GM23338 (cell line): Measurements from ENCODE around the gene DIP2C. TPM values are rescaled to one million over a fixed set of nuclear protein-coding genes. Genes with fewer than 3 reads are reported as not detected.

Experiments used
- ATAC-seq: fragments of 200-7000 bp; cut with Tn5 transposase; 3 replicates; pipeline ENCODE4 v1.9.1; 2020
- DNase-seq: peaks from one replicate; pipeline ENCODE4 v3.0.0-alpha.2; 2015; ENCODE audit warnings: low spot score
- H2AFZ ChIP-seq: fragments of 200-600 bp; sonication (generic); 2 replicates; pipeline ENCODE4 v1.8.0; 2016; ENCODE audit warnings: antibody characterized with exemption, mild to moderate bottlenecking, moderate library complexity
- H3F3A ChIP-seq: fragments of 200-600 bp; sonication (generic); replicated peaks from 2 replicates; pipeline ENCODE4 v1.8.0; 2017; ENCODE audit warnings: antibody characterized with exemption, mixed run types, low read depth
- H3K27ac ChIP-seq: fragments of 200-600 bp; sonication (generic); 2 replicates; pipeline ENCODE4 v1.6.1; 2016; ENCODE audit warnings: low read depth
- H3K27me3 ChIP-seq: fragments of 200-600 bp; sonication (generic); 2 replicates; pipeline ENCODE4 v1.8.0; 2016; ENCODE audit warnings: mild to moderate bottlenecking, mixed run types, moderate library complexity; ENCODE audit not compliant: insufficient read depth
- H3K36me3 ChIP-seq: fragments of 200-600 bp; sonication (generic); 2 replicates; pipeline ENCODE4 v1.8.0; 2016; ENCODE audit warnings: mild to moderate bottlenecking; ENCODE audit not compliant: insufficient read depth
- H3K4me1 ChIP-seq: fragments of 200-600 bp; sonication (generic); 2 replicates; pipeline ENCODE4 v1.8.0; 2016; ENCODE audit warnings: mild to moderate bottlenecking, moderate library complexity; ENCODE audit not compliant: insufficient read depth
- H3K4me2 ChIP-seq: fragments of 200-600 bp; sonication (generic); 2 replicates; pipeline ENCODE4 v1.7.1; 2017; ENCODE audit warnings: mixed run types
- H3K4me3 ChIP-seq: fragments of 200-600 bp; sonication (generic); 2 replicates; pipeline ENCODE4 v1.6.1; 2016; ENCODE audit warnings: mixed run types
- H3K79me2 ChIP-seq: fragments of 200-600 bp; sonication (generic); replicated peaks from 2 replicates; pipeline ENCODE4 v1.8.0; 2017; ENCODE audit warnings: mild to moderate bottlenecking; ENCODE audit not compliant: insufficient read depth
- H3K9me2 ChIP-seq: fragments of 200-600 bp; sonication (generic); 2 replicates; pipeline ENCODE4 v1.8.0; 2017; ENCODE audit not compliant: insufficient read depth
- H4K20me1 ChIP-seq: fragments of 200-600 bp; sonication (generic); replicated peaks from 2 replicates; pipeline ENCODE4 v1.8.0; 2017; ENCODE audit warnings: mild to moderate bottlenecking; ENCODE audit not compliant: insufficient read depth
- H3K27ac Mint-ChIP-seq: 2 replicates; pipeline ENCODE4 v1.8.0; 2020; ENCODE audit warnings: inconsistent platforms, mild to moderate bottlenecking, moderate library complexity, mixed read lengths
- H3K27me3 Mint-ChIP-seq: 3 replicates; pipeline ENCODE4 v1.8.0; 2022; ENCODE audit warnings: low read depth, mild to moderate bottlenecking, moderate library complexity, mixed read lengths, inconsistent platforms; ENCODE audit not compliant: insufficient read depth, poor library complexity
- H3K36me3 Mint-ChIP-seq: 3 replicates; pipeline ENCODE4 v1.8.0; 2021; ENCODE audit warnings: low read depth, mild to moderate bottlenecking, inconsistent platforms, moderate library complexity, mixed read lengths
- H3K4me1 Mint-ChIP-seq: 3 replicates; pipeline ENCODE4 v1.8.0; 2020; ENCODE audit warnings: mild to moderate bottlenecking, inconsistent platforms, mixed read lengths
- H3K4me3 Mint-ChIP-seq: 3 replicates; pipeline ENCODE4 v1.8.0; 2021; ENCODE audit warnings: moderate library complexity, mild to moderate bottlenecking, inconsistent platforms, mixed read lengths
- H3K9me3 Mint-ChIP-seq: 3 replicates; pipeline ENCODE4 v1.8.0; 2020; ENCODE audit warnings: moderate library complexity, mild to moderate bottlenecking, inconsistent platforms, mixed read lengths
- CREB1 ChIP-seq: fragments of 250-450 bp; sonication (Bioruptor Pico); IDR thresholded peaks from 2 replicates; pipeline ENCODE4 v1.5.0; 2020; ENCODE audit warnings: low read depth, mild to moderate bottlenecking, moderate library complexity
- EZH2 ChIP-seq: fragments of 200-600 bp; sonication (generic); IDR thresholded peaks from one replicate; pipeline ENCODE4 v1.8.0; 2017; ENCODE audit warnings: antibody characterized with exemption, mild to moderate bottlenecking, low read depth; ENCODE audit not compliant: unreplicated experiment
- EZH2phosphoT487 ChIP-seq: fragments of 200-600 bp; sonication (generic); IDR thresholded peaks from one replicate; pipeline ENCODE4 v1.8.1; 2018; ENCODE audit warnings: antibody characterized with exemption; ENCODE audit not compliant: unreplicated experiment
- JUNB ChIP-seq: IDR thresholded peaks from one replicate; pipeline ENCODE4 v1.6.1; 2016; ENCODE audit warnings: antibody characterized with exemption; ENCODE audit not compliant: unreplicated experiment
- NANOG ChIP-seq: IDR thresholded peaks from 2 replicates; pipeline ENCODE4 v1.6.1; 2016; ENCODE audit warnings: antibody characterized with exemption, borderline replicate concordance
- POLR2AphosphoS5 ChIP-seq: IDR thresholded peaks from 2 replicates; pipeline ENCODE4 v1.6.1; 2016; ENCODE audit warnings: antibody characterized with exemption, low read depth
- STAT1 ChIP-seq: IDR thresholded peaks from one replicate; pipeline ENCODE4 v1.6.1; 2016; ENCODE audit warnings: antibody characterized with exemption; ENCODE audit not compliant: unreplicated experiment
- ZNF114 ChIP-seq: fragments of 250-450 bp; sonication (Bioruptor Pico); IDR thresholded peaks from 2 replicates; pipeline ENCODE4 v1.5.0; 2020; ENCODE audit warnings: mild to moderate bottlenecking, moderate library complexity
- ZNF331 ChIP-seq: fragments of 250-450 bp; sonication (Bioruptor Pico); IDR thresholded peaks from 2 replicates; pipeline ENCODE4 v1.5.0; 2020; ENCODE audit warnings: low read depth, mild to moderate bottlenecking, moderate library complexity
- polyA plus RNA-seq: library from polyadenylated mRNA; unstranded; fragments of >200 nt; fragmentation: Nextera tagmentation; extraction: Ambion mirVana; gene quantifications from 2 replicates; pipeline ENCODE4 v1.2.1, GENCODE V29; 2016
- total RNA-seq: library from RNA; depleted of rRNA; stranded (reverse); fragments of >200 nt; shearing (Covaris generic); gene quantifications from 2 replicates; pipeline ENCODE4 v1.2.3, GENCODE V29; 2014
- TF ChIP-seq, protein P1 (sequence below), 2 experiments: fragments of 200-600 bp in 1 of 2; sonication (generic) in 1 of 2; conservative IDR thresholded peaks; 2 replicates each; pipeline versions ENCODE4 v1.5.1 to v1.6.1; 2016 to 2017; ENCODE audit warnings: antibody characterized with exemption in 2 of 2, low read depth in 2 of 2, mild to moderate bottlenecking in 2 of 2, moderate library complexity in 1 of 2
- TF ChIP-seq, protein P2 (sequence below): IDR thresholded peaks from one replicate; pipeline ENCODE4 v1.6.1; 2018; ENCODE audit warnings: antibody characterized with exemption; ENCODE audit not compliant: unreplicated experiment
- TF ChIP-seq, protein P3 (sequence below): fragments of 250-450 bp; sonication (Bioruptor Pico); IDR thresholded peaks from 2 replicates; pipeline ENCODE4 v1.5.0; 2020; ENCODE audit warnings: mild to moderate bottlenecking, moderate library complexity

DIP2C gene
- total and polyA plus RNA-seq, 2 experiments from 2014 or later, result 5.1 to 7.7 TPM

DNA sequence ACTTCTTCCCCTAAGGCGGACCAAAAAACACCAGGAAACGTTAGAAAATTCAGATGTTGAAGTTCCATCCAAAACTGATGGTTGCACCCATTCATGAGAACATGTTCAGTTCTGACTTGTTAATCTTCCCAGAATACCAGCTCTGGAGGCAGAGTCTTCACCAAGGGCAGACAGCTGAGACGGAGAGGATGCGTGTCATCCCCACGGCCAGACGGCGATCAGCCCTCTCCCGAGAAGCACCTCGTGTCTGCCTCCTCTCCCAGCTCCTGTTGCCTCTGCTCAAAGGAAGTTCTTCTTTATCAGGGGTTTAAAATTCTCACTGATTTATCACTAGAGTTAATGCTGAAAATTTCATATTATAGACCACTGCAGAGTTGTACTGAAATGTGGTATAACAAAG lies 284.5 kb downstream of the DIP2C start (continued):
- no peak for TF ChIP-seq EZH2phosphoT487
- no peak for TF ChIP-seq POLR2AphosphoS5
- TF ChIP-seq, protein P1, sequence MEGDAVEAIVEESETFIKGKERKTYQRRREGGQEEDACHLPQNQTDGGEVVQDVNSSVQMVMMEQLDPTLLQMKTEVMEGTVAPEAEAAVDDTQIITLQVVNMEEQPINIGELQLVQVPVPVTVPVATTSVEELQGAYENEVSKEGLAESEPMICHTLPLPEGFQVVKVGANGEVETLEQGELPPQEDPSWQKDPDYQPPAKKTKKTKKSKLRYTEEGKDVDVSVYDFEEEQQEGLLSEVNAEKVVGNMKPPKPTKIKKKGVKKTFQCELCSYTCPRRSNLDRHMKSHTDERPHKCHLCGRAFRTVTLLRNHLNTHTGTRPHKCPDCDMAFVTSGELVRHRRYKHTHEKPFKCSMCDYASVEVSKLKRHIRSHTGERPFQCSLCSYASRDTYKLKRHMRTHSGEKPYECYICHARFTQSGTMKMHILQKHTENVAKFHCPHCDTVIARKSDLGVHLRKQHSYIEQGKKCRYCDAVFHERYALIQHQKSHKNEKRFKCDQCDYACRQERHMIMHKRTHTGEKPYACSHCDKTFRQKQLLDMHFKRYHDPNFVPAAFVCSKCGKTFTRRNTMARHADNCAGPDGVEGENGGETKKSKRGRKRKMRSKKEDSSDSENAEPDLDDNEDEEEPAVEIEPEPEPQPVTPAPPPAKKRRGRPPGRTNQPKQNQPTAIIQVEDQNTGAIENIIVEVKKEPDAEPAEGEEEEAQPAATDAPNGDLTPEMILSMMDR (conservative IDR thresholded peaks at IDR 0.05; ENCODE audit: low read depth in 2 of 2), result no peak
- TF ChIP-seq ZNF114 (CRISPR knock-in tag), result no peak
- no peak for TF ChIP-seq ZNF331 (CRISPR knock-in tag)
- TF ChIP-seq EZH2, result no peak

DNA sequence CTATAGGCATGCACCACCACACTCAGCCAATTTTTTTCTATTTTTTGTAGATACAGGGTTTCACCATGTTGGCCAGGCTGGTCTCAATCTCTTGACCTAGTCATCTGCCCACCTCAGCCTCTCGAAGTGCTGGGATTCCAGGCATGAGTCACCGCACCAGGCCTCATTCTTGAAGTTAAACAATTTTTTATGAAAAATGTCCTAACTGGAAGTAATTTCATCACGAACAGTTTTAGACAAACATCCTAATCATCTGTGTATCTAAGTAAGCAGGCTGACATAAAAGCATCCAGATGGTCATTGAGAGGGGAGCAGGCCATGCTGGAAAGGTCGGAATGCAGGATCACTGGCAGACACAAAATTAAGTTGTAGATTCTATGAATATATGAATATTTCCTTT lies 285.1 kb downstream of the DIP2C start:
- H3K4me1 Mint-ChIP-seq, result no peaks in the 10 kb centered on the region; the same call in 2 of the 3 replicates
- no peaks in the 10 kb centered on the region for H3F3A ChIP-seq
- TF ChIP-seq, protein P2, sequence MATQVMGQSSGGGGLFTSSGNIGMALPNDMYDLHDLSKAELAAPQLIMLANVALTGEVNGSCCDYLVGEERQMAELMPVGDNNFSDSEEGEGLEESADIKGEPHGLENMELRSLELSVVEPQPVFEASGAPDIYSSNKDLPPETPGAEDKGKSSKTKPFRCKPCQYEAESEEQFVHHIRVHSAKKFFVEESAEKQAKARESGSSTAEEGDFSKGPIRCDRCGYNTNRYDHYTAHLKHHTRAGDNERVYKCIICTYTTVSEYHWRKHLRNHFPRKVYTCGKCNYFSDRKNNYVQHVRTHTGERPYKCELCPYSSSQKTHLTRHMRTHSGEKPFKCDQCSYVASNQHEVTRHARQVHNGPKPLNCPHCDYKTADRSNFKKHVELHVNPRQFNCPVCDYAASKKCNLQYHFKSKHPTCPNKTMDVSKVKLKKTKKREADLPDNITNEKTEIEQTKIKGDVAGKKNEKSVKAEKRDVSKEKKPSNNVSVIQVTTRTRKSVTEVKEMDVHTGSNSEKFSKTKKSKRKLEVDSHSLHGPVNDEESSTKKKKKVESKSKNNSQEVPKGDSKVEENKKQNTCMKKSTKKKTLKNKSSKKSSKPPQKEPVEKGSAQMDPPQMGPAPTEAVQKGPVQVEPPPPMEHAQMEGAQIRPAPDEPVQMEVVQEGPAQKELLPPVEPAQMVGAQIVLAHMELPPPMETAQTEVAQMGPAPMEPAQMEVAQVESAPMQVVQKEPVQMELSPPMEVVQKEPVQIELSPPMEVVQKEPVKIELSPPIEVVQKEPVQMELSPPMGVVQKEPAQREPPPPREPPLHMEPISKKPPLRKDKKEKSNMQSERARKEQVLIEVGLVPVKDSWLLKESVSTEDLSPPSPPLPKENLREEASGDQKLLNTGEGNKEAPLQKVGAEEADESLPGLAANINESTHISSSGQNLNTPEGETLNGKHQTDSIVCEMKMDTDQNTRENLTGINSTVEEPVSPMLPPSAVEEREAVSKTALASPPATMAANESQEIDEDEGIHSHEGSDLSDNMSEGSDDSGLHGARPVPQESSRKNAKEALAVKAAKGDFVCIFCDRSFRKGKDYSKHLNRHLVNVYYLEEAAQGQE, result no peak
- TF ChIP-seq, protein P3, sequence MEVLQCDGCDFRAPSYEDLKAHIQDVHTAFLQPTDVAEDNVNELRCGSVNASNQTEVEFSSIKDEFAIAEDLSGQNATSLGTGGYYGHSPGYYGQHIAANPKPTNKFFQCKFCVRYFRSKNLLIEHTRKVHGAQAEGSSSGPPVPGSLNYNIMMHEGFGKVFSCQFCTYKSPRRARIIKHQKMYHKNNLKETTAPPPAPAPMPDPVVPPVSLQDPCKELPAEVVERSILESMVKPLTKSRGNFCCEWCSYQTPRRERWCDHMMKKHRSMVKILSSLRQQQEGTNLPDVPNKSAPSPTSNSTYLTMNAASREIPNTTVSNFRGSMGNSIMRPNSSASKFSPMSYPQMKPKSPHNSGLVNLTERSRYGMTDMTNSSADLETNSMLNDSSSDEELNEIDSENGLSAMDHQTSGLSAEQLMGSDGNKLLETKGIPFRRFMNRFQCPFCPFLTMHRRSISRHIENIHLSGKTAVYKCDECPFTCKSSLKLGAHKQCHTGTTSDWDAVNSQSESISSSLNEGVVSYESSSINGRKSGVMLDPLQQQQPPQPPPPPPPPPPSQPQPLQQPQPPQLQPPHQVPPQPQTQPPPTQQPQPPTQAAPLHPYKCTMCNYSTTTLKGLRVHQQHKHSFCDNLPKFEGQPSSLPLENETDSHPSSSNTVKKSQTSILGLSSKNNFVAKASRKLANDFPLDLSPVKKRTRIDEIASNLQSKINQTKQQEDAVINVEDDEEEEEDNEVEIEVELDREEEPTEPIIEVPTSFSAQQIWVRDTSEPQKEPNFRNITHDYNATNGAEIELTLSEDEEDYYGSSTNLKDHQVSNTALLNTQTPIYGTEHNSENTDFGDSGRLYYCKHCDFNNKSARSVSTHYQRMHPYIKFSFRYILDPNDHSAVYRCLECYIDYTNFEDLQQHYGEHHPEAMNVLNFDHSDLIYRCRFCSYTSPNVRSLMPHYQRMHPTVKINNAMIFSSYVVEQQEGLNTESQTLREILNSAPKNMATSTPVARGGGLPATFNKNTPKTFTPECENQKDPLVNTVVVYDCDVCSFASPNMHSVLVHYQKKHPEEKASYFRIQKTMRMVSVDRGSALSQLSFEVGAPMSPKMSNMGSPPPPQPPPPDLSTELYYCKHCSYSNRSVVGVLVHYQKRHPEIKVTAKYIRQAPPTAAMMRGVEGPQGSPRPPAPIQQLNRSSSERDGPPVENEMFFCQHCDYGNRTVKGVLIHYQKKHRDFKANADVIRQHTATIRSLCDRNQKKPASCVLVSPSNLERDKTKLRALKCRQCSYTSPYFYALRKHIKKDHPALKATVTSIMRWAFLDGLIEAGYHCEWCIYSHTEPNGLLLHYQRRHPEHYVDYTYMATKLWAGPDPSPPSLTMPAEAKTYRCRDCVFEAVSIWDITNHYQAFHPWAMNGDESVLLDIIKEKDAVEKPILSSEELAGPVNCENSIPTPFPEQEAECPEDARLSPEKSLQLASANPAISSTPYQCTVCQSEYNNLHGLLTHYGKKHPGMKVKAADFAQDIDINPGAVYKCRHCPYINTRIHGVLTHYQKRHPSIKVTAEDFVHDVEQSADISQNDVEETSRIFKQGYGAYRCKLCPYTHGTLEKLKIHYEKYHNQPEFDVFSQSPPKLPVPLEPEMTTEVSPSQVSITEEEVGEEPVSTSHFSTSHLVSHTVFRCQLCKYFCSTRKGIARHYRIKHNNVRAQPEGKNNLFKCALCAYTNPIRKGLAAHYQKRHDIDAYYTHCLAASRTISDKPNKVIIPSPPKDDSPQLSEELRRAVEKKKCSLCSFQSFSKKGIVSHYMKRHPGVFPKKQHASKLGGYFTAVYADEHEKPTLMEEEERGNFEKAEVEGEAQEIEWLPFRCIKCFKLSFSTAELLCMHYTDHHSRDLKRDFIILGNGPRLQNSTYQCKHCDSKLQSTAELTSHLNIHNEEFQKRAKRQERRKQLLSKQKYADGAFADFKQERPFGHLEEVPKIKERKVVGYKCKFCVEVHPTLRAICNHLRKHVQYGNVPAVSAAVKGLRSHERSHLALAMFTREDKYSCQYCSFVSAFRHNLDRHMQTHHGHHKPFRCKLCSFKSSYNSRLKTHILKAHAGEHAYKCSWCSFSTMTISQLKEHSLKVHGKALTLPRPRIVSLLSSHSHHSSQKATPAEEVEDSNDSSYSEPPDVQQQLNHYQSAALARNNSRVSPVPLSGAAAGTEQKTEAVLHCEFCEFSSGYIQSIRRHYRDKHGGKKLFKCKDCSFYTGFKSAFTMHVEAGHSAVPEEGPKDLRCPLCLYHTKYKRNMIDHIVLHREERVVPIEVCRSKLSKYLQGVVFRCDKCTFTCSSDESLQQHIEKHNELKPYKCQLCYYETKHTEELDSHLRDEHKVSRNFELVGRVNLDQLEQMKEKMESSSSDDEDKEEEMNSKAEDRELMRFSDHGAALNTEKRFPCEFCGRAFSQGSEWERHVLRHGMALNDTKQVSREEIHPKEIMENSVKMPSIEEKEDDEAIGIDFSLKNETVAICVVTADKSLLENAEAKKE (CRISPR knock-in tag), result no peak
- no peak for TF ChIP-seq ZNF114 (CRISPR knock-in tag)
- no peak for TF ChIP-seq EZH2
- TF ChIP-seq EZH2phosphoT487, result no peak
- TF ChIP-seq NANOG, result no peak
- TF ChIP-seq STAT1, result no peak
- no peak for TF ChIP-seq JUNB
- no peak for TF ChIP-seq ZNF331 (CRISPR knock-in tag)
- TF ChIP-seq POLR2AphosphoS5, result no peak
- TF ChIP-seq CREB1 (CRISPR knock-in tag), result no peak
- no peak overlapping the region for H3K4me3 ChIP-seq
- H3K36me3 ChIP-seq, result no peaks in the 10 kb centered on the region
- no peaks in the 10 kb centered on the region for H3K9me2 ChIP-seq
- DNase-seq (no peak), ATAC-seq (no peak)
- H3K4me1 ChIP-seq, result no peaks in the 10 kb centered on the region
- H3K79me2 ChIP-seq, result no peaks in the 10 kb centered on the region
- H2AFZ ChIP-seq, result no peak overlapping the region
- no peaks in the 10 kb centered on the region for H3K27me3 ChIP-seq
- no peak overlapping the region for H3K4me3 Mint-ChIP-seq
- no peak overlapping the region for H3K4me2 ChIP-seq
- no peak overlapping the region for H3K27ac Mint-ChIP-seq
- no peak overlapping the region for H3K27ac ChIP-seq
- H3K36me3 Mint-ChIP-seq, result peaks cover 3% of the 10 kb centered on the region; the same call in 1 of the 3 replicates
- peaks cover 4% of the 10 kb centered on the region for H3K27me3 Mint-ChIP-seq
- no peaks in the 10 kb centered on the region; the same call in 2 of the 3 replicates for H3K9me3 Mint-ChIP-seq
- no peaks in the 10 kb centered on the region for H4K20me1 ChIP-seq
